GM12878 (cell line): Measurements from ENCODE around the gene KCNK7.

Experiments
- CEBPB ChIP-seq, 2 experiments: fragments of 150-350 bp in 1 of 2; IDR thresholded peaks; 2 replicates each; pipeline ENCODE4 v1.6.1; 2012 to 2014; ENCODE audit warnings: low read depth in 2 of 2, low read length in 2 of 2, borderline replicate concordance in 1 of 2, inconsistent platforms in 1 of 2
- DPF2 ChIP-seq: fragments of 450-650 bp; IDR thresholded peaks from 2 replicates; pipeline ENCODE4 v1.6.1; 2017; ENCODE audit warnings: mild to moderate bottlenecking
- RCOR1 ChIP-seq: conservative IDR thresholded peaks from 2 replicates; pipeline ENCODE4 v1.6.1; 2012; ENCODE audit warnings: low read depth, low read length, improper control_type of control experiment
- SPI1 ChIP-seq: IDR thresholded peaks from 2 replicates; pipeline ENCODE4 v1.6.1; 2011; ENCODE audit warnings: low read depth, mild to moderate bottlenecking, low read length, moderate library complexity, borderline replicate concordance; ENCODE audit not compliant: insufficient read depth
- SUZ12 ChIP-seq: fragments of 200-600 bp; sonication (generic); IDR thresholded peaks from one replicate; pipeline ENCODE4 v1.6.1; 2018; ENCODE audit warnings: antibody characterized with exemption, mild to moderate bottlenecking; ENCODE audit not compliant: unreplicated experiment
- TCF7 ChIP-seq: IDR thresholded peaks from 2 replicates; pipeline ENCODE4 v1.6.1; 2014; ENCODE audit warnings: antibody characterized with exemption, borderline replicate concordance
- TF ChIP-seq, protein P1 (sequence below), 3 experiments: IDR thresholded peaks in 2 of 3; conservative IDR thresholded peaks in 1 of 3; 2 replicates each; pipeline ENCODE4 v1.5.1; 2011; ENCODE audit warnings: low read depth in 3 of 3, low read length in 3 of 3, mild to moderate bottlenecking in 3 of 3, control low read depth in 2 of 3, moderate library complexity in 2 of 3, inconsistent platforms in 1 of 3, mixed read lengths in 1 of 3; ENCODE audit not compliant: control insufficient read depth in 2 of 3, insufficient read depth in 1 of 3; ENCODE audit errors: extremely low read depth in 1 of 3
- TF ChIP-seq, protein P2 (sequence below): fragments of 450-650 bp; IDR thresholded peaks from 2 replicates; pipeline ENCODE4 v1.6.1; 2014; ENCODE audit warnings: mild to moderate bottlenecking
- TF ChIP-seq, protein P3 (sequence below): IDR thresholded peaks from 2 replicates; pipeline ENCODE4 v1.6.1; 2012; ENCODE audit warnings: low read length, inconsistent platforms
- TF ChIP-seq, protein P4 (sequence below): fragments of 450-650 bp; IDR thresholded peaks from 2 replicates; pipeline ENCODE4 v1.6.1; 2017; ENCODE audit warnings: borderline replicate concordance

DNA sequence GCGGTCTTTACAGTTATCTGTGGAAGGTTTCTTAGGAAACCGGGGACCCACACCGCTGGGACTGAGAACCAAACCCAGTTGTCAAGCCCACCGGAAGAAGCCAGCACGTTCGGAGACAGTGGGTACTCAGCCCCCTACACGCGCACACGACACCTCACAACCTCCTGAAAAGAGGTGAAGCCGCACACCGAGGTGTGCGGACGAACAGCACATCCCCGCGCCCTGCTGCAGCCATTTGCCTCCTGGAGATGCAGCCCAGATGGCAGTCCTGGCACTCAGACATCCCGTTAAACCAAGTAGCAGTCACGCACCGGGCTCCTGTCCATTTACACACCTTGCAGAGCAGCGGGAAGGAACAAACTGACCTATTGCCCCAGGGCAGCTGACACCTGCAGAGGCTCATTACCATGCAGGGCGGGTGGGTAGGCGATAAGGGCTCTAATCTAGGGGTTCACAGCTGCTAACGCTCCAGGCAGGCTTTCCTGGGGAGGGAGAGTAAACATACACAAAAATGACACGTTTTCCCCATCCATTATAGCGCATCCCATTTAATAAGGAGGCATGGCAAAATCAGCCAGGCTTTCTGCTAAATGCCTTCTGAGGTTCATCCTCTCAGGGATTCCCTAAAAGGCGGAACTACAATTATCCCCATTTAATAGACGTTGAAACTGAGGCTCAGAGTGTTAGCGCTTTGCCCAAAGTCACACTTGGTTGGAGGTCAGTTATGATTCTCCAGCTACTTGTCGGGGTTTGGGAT lies 20.6 kb downstream of the KCNK7 start:
- TF ChIP-seq, protein P1, sequence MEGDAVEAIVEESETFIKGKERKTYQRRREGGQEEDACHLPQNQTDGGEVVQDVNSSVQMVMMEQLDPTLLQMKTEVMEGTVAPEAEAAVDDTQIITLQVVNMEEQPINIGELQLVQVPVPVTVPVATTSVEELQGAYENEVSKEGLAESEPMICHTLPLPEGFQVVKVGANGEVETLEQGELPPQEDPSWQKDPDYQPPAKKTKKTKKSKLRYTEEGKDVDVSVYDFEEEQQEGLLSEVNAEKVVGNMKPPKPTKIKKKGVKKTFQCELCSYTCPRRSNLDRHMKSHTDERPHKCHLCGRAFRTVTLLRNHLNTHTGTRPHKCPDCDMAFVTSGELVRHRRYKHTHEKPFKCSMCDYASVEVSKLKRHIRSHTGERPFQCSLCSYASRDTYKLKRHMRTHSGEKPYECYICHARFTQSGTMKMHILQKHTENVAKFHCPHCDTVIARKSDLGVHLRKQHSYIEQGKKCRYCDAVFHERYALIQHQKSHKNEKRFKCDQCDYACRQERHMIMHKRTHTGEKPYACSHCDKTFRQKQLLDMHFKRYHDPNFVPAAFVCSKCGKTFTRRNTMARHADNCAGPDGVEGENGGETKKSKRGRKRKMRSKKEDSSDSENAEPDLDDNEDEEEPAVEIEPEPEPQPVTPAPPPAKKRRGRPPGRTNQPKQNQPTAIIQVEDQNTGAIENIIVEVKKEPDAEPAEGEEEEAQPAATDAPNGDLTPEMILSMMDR (IDR thresholded peaks at IDR 0.05 in 2 of 3, conservative IDR thresholded peaks at IDR 0.05 in 1 of 3; ENCODE audit: control insufficient read depth in 2 of 3, extremely low read depth in 1 of 3, insufficient read depth in 1 of 3, low read depth in 3 of 3, low read length in 3 of 3), result no peak
- no peak for TF ChIP-seq DPF2
- TF ChIP-seq RCOR1, result no peak
- no peak for TF ChIP-seq SUZ12
- TF ChIP-seq, protein P2, sequence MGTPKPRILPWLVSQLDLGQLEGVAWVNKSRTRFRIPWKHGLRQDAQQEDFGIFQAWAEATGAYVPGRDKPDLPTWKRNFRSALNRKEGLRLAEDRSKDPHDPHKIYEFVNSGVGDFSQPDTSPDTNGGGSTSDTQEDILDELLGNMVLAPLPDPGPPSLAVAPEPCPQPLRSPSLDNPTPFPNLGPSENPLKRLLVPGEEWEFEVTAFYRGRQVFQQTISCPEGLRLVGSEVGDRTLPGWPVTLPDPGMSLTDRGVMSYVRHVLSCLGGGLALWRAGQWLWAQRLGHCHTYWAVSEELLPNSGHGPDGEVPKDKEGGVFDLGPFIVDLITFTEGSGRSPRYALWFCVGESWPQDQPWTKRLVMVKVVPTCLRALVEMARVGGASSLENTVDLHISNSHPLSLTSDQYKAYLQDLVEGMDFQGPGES, result no peak
- TF ChIP-seq SPI1, result no peak
- TF ChIP-seq, protein P3, sequence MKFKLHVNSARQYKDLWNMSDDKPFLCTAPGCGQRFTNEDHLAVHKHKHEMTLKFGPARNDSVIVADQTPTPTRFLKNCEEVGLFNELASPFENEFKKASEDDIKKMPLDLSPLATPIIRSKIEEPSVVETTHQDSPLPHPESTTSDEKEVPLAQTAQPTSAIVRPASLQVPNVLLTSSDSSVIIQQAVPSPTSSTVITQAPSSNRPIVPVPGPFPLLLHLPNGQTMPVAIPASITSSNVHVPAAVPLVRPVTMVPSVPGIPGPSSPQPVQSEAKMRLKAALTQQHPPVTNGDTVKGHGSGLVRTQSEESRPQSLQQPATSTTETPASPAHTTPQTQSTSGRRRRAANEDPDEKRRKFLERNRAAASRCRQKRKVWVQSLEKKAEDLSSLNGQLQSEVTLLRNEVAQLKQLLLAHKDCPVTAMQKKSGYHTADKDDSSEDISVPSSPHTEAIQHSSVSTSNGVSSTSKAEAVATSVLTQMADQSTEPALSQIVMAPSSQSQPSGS, result no peak
- no peak for TF ChIP-seq CEBPB (IDR thresholded peaks at IDR 0.05; ENCODE audit: borderline replicate concordance in 1 of 2, low read depth in 2 of 2, low read length in 2 of 2)
- TF ChIP-seq TCF7, result no peak
- TF ChIP-seq, protein P4, sequence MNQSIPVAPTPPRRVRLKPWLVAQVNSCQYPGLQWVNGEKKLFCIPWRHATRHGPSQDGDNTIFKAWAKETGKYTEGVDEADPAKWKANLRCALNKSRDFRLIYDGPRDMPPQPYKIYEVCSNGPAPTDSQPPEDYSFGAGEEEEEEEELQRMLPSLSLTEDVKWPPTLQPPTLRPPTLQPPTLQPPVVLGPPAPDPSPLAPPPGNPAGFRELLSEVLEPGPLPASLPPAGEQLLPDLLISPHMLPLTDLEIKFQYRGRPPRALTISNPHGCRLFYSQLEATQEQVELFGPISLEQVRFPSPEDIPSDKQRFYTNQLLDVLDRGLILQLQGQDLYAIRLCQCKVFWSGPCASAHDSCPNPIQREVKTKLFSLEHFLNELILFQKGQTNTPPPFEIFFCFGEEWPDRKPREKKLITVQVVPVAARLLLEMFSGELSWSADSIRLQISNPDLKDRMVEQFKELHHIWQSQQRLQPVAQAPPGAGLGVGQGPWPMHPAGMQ, result no peak
